Keratinocyte (primary cell): ENCODE results near the gene NUP210. TPM values are rescaled to one million over a fixed set of nuclear protein-coding genes. Genes with fewer than 3 reads are reported as not detected.

Experiments used
- DNase-seq: peaks from one replicate; pipeline ENCODE4 v3.0.0-alpha.2; 2011; ENCODE audit warnings: low read depth, missing footprints, low spot score
- FAIRE-seq: peaks from 2 replicates; lab custom pipeline; 2011; peaks lifted over from hg19 to GRCh38; lab: Jason Lieb, UNC
- H2AFZ ChIP-seq: 2 replicates; pipeline ENCODE4 v1.6.0; 2012; ENCODE audit warnings: low read length, control low read depth, inconsistent platforms; ENCODE audit not compliant: control insufficient read depth
- H3K27ac ChIP-seq: 2 replicates; pipeline ENCODE4 v1.5.1; 2011; ENCODE audit warnings: low read length; ENCODE audit not compliant: control insufficient read depth, insufficient read depth
- H3K27me3 ChIP-seq: 3 replicates; pipeline ENCODE4 v1.6.0; 2011; ENCODE audit warnings: low read length; ENCODE audit not compliant: control insufficient read depth, insufficient read depth; ENCODE audit errors: extremely low read depth
- H3K36me3 ChIP-seq, 2 experiments: 2 replicates in 1 of 2; 3 replicates in 1 of 2; pipeline ENCODE4 v1.5.1; 2011; ENCODE audit warnings: low read length in 2 of 2, mild to moderate bottlenecking in 1 of 2; ENCODE audit not compliant: control insufficient read depth in 2 of 2, insufficient read depth in 2 of 2; ENCODE audit errors: extremely low read depth in 1 of 2
- H3K4me1 ChIP-seq: 3 replicates; pipeline ENCODE4 v1.5.1; 2011; ENCODE audit warnings: low read length; ENCODE audit not compliant: control insufficient read depth, insufficient read depth; ENCODE audit errors: extremely low read depth
- H3K4me2 ChIP-seq: 3 replicates; pipeline ENCODE4 v1.6.0; 2011; ENCODE audit warnings: low read depth, low read length; ENCODE audit not compliant: control insufficient read depth, insufficient read depth; ENCODE audit errors: extremely low read depth
- H3K4me3 ChIP-seq, 3 experiments: fragments of 200-600 bp in 1 of 3; sonication (generic) in 1 of 3; 2 replicates in 2 of 3; 3 replicates in 1 of 3; pipeline ENCODE4 v1.5.1; 2011 to 2016; ENCODE audit warnings: low read length in 3 of 3, mild to moderate bottlenecking in 3 of 3, control low read depth in 2 of 3, inconsistent platforms in 1 of 3, low read depth in 1 of 3, mixed read lengths in 1 of 3, mixed run types in 1 of 3, moderate library complexity in 1 of 3; ENCODE audit not compliant: control insufficient read depth in 2 of 3, insufficient read depth in 2 of 3; ENCODE audit errors: extremely low read depth in 1 of 3
- H3K79me2 ChIP-seq: 2 replicates; pipeline ENCODE4 v1.6.0; 2012; ENCODE audit warnings: low read length; ENCODE audit not compliant: control insufficient read depth, insufficient read depth
- H3K9ac ChIP-seq: 3 replicates; pipeline ENCODE4 v1.6.0; 2011; ENCODE audit warnings: low read length; ENCODE audit not compliant: control insufficient read depth, insufficient read depth; ENCODE audit errors: extremely low read depth
- H3K9me1 ChIP-seq: 3 replicates; pipeline ENCODE4 v1.6.0; 2011; ENCODE audit warnings: low read length; ENCODE audit not compliant: control insufficient read depth, insufficient read depth; ENCODE audit errors: extremely low read depth
- H3K9me3 ChIP-seq: 2 replicates; pipeline ENCODE4 v1.5.1; 2012; ENCODE audit warnings: low read depth, low read length; ENCODE audit not compliant: control insufficient read depth
- H4K20me1 ChIP-seq: 3 replicates; pipeline ENCODE4 v1.6.0; 2011; ENCODE audit warnings: low read length; ENCODE audit not compliant: control insufficient read depth, insufficient read depth; ENCODE audit errors: extremely low read depth
- CTCF ChIP-seq, 3 experiments: IDR thresholded peaks in 1 of 3; conservative IDR thresholded peaks in 1 of 3; optimal IDR thresholded peaks in 1 of 3; 2 replicates in 2 of 3; 3 replicates in 1 of 3; pipeline versions ENCODE3 to v1.5.1; 2011; ENCODE audit warnings: low read length in 3 of 3, mild to moderate bottlenecking in 3 of 3, moderate library complexity in 2 of 3, control low read depth in 1 of 3, inconsistent platforms in 1 of 3; ENCODE audit not compliant: insufficient read depth in 2 of 3; ENCODE audit errors: extremely low read depth in 1 of 3
- EZH2 ChIP-seq: IDR thresholded peaks from one replicate; pipeline ENCODE4 v1.6.1; 2012; ENCODE audit warnings: inconsistent platforms, mild to moderate bottlenecking, low read length, moderate library complexity
- dilution Hi-C: fragments of 300-500 bp; cut with MboI; formaldehyde crosslinking; loops from one replicate; pipeline ENCODE4 v1.7.0; 2020; ENCODE audit warnings: low sequenced_read_pairs; ENCODE audit not compliant: extremely low pct_ligation_motif_present
- polyA plus RNA-seq, 5 experiments: library from polyadenylated mRNA; depleted of rRNA in 3 of 5; stranded (reverse) in 3 of 5; stranded (forward) in 1 of 5; unstranded in 1 of 5; fragments of >200 nt; gene quantifications; 1 replicate in 1 of 5; 2 replicates in 3 of 5; 3 replicates in 1 of 5; pipeline versions ENCODE4 v1.2.1 to v1.2.3, GENCODE V29; 2011 to 2012; ENCODE audit warnings: missing spikeins in 2 of 5, low read depth in 1 of 5, low replicate concordance in 1 of 5

Gene NUP210
- polyA plus RNA-seq, 1 donor (not counting 4 experiments of a cell fraction or from before 2014, with no cell fraction given): 0.01 TPM

- Histone ChIP-seq H3K9me3 (no peaks in the 10 kb centered on the region), H3K4me3 (no peak overlapping the region), H3K9me1 (no peaks in the 10 kb centered on the region), H3K27ac (no peak overlapping the region), H3K36me3 (no peaks in the 10 kb centered on the region), H2AFZ (no peak overlapping the region), H3K4me1 (no peaks in the 10 kb centered on the region), H3K9ac (no peak overlapping the region), H3K79me2 (no peaks in the 10 kb centered on the region), H3K27me3 (peaks cover 7% of the 10 kb centered on the region), H3K4me2 (no peak overlapping the region), H4K20me1 (no peaks in the 10 kb centered on the region)
- FAIRE-seq (no peak), DNase-seq (no peak)
- TF ChIP-seq CTCF (optimal IDR thresholded peaks at IDR 0.05 in 1 of 3, IDR thresholded peaks at IDR 0.05 in 1 of 3, conservative IDR thresholded peaks at IDR 0.05 in 1 of 3; ENCODE audit: extremely low read depth in 1 of 3, insufficient read depth in 2 of 3, low read length in 3 of 3): no peak
- no peak for TF ChIP-seq EZH2
- dilution Hi-C loops: no loop called here
Measured at GRCh38 chr3:13462822-13463221, 42.7 kb upstream of the NUP210 start.

DNA sequence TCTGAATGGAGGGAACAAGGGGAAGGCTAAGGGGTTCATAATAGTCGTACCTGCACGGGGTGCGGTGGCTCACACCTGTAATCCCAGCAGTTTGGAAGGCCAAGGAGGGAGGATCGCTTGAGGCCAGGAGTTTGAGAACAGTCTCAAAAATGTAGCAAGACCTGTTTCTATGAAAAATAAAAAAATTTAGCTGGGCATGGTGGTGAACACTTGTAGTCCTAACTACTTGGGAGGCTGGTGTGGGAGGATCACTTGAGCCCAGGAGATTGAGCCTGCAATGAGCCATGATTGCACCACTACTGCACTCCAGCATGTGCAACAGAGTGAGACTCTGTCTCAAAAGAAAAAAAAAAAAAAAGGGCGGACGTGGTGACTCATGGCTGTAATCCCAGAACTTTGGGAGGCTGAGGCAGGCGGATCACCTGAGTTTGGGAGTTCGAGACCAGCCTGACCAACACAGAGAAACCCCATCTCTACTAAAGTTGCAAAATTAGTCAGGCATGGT, 42.1 kb upstream of the NUP210 start:
- no peak for TF ChIP-seq EZH2
- no peak for TF ChIP-seq CTCF (optimal IDR thresholded peaks at IDR 0.05 in 1 of 3, IDR thresholded peaks at IDR 0.05 in 1 of 3, conservative IDR thresholded peaks at IDR 0.05 in 1 of 3; ENCODE audit: extremely low read depth in 1 of 3, insufficient read depth in 2 of 3, low read length in 3 of 3)
- Histone ChIP-seq H3K27me3 (peaks cover 7% of the 10 kb centered on the region), H2AFZ (no peak overlapping the region), H3K36me3 (no peaks in the 10 kb centered on the region), H3K9me1 (no peaks in the 10 kb centered on the region), H3K4me3 (no peak overlapping the region), H3K4me1 (no peaks in the 10 kb centered on the region), H3K9me3 (no peaks in the 10 kb centered on the region), H3K9ac (no peak overlapping the region), H3K4me2 (no peak overlapping the region), H4K20me1 (no peaks in the 10 kb centered on the region), H3K27ac (no peak overlapping the region), H3K79me2 (no peaks in the 10 kb centered on the region)
- dilution Hi-C loops: no loop called here
- DNase-seq: no peak
- no peak for FAIRE-seq
